GM11168 (cell line): ENCODE results near the gene MYO1D.
"Not testable (repeated sequence)": the region's sequence is repeated elsewhere in the genome, so short reads cannot be mapped to it uniquely, and the experiment has no call there.

Experiments
- in situ Hi-C: fragments of 300-500 bp; cut with MboI; formaldehyde crosslinking; loops from one replicate; pipeline ENCODE4 v1.12.0; 2022; ENCODE audit warnings: low sequenced_read_pairs; ENCODE audit not compliant: unreplicated experiment

MYO1D gene

DNA sequence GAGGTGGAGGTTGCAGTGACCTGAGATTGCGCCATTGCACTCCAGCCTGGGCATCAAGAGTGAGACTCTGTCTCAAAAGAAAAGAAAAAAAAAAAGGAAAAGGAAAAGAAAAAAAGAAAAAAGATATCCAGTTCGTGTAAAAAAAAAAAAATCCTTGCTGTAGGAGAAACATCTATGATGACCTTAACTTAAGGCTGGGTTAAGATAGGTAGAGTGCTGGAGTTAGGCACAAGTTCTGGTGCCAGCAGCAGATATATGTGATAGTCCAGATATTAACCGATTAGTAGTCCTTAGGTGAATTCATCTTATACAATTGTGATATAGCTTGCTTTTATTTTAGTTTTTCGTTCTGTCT, 415.4 kb downstream of the MYO1D start:
- in situ Hi-C loops = no loop called here

DNA sequence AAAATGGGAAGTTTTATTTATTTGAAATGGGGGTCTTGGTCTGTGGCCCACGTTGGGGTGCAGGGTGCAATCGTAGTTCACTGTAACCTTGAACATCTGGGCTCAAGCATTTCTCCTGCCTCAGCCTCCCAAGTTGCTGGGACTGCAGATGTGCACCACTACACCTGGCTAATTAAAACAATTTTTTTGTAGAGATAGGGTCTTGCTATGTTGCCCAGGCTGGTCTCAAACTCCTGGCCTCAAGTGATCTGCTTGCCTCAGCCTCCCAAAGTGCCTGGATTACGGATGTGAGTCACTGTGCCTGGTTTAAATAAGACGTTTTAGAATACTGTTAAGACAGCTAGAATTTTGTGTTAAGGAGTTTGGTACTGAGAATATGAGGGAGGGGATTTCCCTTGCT, 416.9 kb downstream of the MYO1D start:
- in situ Hi-C loops = no loop called here

DNA sequence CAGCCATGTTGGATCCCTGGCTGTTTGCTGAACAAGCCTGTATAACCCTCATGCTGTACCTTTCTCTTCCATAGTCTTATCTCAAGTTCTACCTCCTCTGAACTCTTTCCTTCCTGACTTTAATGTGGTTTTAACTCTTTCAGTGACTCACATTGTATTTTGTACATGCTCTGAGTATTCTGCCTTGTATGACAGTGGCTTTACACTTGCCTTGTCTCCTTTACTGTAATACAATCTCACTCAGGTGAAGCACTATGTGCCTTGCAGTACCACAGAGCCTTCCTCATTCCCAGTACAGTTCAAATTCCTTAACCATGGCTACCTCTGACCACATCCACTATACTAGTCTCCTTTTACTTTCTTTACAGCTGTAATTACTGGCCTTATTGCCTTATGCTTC, 418.6 kb downstream of the MYO1D start:
- in situ Hi-C loops = no loop called here

DNA sequence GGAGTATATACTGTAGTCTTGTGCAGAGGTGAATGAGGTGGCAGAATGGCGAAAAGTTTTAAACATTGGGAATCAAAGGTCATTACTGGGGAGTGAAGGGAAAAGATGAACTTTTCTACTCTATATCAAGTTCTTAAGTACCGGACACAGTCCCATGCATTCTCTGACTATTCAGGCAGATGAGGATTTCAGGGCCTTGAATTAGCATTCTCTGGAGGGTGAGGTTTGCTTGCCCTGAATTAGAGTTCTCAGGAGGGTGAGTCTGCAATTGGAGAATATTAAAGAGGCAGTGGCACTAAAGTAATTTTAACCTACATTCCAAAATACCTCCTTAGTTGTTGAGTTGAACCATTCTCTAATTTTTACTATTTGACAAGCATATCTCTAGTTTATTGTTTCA, 423.6 kb downstream of the MYO1D start:
- in situ Hi-C loops = no loop called here

DNA sequence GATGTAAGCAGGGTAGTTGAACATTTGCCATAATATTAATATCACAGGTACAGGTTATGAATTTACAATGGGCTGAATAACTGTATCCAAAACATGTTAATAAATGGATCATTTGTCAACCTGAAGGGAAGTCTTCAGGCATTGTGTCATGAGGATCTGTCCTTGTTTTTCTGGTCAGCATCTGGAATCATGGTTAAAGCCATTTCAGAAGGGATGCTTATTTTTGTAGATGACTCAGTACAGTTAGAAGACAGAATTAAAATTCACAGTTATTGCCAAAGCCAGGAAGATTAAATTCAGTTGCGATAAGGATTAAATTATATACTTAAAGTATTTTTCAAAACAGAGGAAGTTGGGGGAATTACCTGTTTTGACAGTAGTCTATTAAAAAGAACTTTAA, 424.6 kb downstream of the MYO1D start:
- in situ Hi-C loops = no loop called here

DNA sequence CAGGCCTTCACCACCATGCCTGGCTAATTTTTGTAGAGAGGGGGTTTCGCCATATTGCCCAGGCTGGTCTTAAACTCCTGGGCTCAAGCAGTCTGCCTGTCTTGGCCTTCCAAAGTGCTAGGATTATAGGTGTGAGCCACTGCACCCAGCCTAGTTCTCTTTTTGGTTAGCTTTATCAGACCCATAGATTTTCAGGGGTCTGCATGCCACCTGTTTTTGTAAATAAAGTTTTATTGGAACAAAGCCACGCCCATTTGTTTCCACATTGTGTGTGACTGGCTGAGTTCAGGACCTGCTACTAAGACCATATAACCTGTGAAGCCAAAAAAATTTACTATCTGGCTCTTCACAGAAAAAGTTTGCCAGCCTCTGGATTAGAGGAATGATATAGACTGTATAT, 425.0 kb downstream of the MYO1D start:
- in situ Hi-C loops = no loop called here

DNA sequence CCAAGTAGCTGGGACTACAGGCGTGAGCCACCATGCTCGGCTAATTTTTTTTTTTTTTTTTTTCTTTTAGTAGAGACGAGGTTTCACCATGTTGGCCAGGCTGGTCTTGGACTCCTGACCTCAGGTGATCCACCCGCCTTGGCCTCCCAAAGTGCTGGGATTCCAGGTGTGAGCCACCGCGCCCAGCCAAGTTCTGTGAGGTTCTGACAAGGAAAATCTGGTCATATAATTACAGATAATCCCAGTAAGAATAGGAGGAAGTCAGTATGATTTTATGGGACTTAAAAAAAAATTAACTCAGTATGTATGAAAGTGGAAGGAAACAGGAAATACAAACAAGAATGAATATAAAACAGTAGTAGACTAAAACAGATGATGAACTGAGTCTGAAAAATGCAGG, 426.5 kb downstream of the MYO1D start:
- in situ Hi-C loops = not testable (repeated sequence)

DNA sequence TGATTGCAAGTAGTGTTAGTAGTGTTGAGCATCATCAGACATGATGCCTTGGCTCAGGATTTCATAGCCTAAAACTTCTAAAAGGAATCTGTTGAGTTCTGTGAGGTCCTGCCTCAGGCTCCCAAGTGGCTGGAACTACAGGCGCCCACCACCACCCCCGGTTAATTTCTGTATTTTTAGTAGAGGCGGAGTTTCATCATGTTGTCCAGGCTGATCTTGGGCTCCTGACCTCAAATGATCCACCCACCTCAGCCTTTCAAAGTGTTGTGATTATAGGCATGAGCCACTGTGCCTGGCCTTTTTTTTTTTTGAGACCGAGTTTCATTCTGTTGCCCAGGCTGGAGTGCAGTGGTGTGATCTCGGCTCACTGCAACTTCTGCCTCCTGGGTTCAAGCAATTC, 427.0 kb downstream of the MYO1D start:
- in situ Hi-C loops = no loop called here

DNA sequence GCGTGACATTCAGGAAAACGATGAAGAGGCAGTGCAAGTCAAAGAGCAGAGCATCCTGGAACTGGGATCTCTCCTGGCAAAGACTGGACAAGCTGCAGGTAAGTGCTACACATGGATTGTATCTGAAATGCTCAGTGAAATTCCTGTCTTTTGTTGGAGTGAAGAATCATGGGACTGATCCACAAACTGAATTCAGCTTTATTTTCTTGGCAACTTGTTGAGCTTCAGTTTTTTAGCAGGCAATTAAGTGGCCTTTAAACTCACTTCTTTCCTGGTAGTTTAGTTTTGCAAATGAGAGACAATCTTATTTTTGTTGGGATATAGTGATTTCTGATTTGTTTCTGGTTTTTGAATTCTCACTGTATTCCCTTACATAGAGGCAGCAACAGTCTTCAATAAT, 430.0 kb downstream of the MYO1D start:
- in situ Hi-C loops = no loop called here

DNA sequence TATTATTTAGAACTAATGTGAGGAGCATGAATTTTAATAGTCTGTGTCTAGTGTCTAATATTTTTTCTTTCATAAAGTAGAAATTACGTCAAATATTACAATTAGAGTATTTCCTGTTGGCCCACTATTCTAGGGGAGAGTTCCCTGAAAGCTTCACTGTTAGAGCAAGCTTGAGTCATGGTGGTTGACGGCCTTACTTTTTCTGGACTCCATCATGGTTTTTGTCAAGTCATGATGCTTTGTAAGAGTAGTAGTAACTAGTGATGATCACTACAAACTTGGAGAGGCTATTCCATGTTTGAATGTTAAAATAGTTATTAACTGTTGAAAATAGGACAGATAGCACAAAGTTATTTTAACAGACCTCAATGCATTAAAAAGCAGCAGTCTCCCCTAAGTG, 431.0 kb downstream of the MYO1D start:
- in situ Hi-C loops = no loop called here

DNA sequence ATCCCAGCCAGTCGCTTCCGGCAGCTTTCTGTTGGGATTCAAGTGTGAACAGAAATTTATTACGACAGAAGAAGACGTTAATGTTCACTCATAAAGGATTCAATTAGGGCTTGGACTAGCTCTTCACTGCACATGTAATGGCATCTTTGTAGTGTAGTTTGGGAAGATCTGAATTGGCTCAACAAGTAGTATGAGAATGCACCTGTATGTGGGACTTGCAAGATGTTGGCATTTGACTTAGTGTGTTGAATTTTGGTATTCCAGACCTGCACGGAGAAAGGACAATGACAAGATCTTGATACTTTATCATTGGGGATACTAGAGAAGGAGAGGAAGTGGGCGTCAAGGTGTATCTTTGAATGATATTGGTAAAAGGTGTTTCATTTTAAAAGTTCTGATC, 431.4 kb downstream of the MYO1D start:
- in situ Hi-C loops = no loop called here

DNA sequence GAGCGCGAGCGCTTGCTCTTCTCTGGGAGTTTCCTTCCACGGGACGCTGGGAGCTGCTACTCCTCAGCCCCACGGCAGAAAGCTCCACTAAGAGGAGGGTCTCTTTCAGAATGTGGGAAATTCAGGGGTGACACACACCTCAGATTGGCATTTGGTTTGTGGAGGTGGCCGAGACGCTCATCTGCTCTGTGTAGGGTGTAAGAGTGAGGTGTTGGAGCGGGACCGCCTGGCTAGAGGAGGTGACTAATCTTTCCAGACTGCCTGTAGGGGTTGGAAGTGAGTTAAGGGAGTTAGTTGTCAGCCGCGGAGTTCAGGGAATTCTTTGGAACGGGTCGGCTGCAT, 431.9 kb downstream of the MYO1D start:
- in situ Hi-C loops = no loop called here

DNA sequence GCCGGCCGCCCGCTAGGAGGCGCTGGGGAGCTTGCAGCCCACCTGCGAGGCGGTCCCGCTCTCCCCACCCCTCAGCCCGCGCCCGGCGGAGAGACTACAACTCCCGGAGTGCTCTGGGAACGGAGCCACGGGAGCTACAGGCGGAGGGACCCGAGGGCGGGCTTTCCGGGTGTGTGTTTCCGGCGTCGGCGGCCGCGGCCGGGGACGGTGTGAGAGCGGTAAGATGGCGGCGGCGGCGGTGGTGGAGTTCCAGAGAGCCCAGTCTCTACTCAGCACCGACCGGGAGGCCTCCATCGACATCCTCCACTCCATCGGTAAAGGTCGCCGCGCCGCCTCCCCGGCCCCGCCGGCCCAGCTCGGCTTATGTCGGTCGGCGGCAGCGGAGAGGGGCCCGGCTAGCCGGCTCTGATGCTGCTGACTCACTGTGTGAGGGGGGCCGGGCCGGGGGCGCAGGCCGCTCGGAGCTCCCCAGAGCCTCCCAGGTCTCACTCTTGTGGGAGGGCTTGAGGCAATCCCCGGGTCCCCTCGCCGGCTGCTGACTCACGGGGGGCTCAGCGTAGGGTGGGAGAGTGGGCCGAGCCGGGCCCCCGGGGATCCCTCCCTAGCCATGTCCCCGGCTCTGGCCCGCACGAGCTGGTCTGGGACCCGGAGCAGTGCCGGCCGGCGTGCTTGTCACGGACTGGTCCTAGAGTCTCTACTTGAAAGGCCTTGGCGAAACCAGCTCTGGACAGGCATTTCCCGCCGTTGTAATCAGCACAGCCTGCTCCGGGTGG, 432.4 kb downstream of the MYO1D start, which contains the start of gene PSMD11:
Gene PSMD11, plus strand, starts transcription at position 210 of the 773 bp plus-strand sequence. Its CDS starts 14 bp downstream, at position 224.
- in situ Hi-C loops = no loop called here

DNA sequence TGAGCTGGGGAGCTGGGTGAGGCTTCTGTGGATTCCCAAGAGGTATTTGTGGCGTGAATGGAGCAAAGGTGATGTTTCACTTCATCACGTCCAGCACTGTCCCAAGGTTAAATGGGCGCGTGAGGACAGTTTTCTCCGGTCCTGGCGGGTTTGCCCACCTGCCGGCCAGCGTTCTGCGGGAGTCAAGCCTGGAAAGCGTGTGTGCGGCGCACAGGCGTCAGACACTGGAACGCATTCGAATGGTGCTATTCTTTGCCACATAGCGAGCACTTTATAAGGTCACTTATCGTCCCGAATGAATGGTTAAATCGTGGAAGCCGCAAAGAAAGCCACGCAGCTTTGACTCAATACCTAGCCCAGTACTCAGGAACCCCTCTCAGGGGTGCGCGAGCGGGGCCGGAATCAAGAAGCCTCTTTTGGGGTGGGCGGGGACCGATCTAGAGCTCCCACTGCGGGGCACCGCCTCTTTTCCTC, 433.1 kb downstream of the MYO1D start:
- in situ Hi-C loops = no loop called here
